ENCODE measurements around the gene JPH3.
"Not testable (repeated sequence)": the region's sequence is repeated elsewhere in the genome, so short reads cannot be mapped to it uniquely, and the experiment has no call there.

DNA sequence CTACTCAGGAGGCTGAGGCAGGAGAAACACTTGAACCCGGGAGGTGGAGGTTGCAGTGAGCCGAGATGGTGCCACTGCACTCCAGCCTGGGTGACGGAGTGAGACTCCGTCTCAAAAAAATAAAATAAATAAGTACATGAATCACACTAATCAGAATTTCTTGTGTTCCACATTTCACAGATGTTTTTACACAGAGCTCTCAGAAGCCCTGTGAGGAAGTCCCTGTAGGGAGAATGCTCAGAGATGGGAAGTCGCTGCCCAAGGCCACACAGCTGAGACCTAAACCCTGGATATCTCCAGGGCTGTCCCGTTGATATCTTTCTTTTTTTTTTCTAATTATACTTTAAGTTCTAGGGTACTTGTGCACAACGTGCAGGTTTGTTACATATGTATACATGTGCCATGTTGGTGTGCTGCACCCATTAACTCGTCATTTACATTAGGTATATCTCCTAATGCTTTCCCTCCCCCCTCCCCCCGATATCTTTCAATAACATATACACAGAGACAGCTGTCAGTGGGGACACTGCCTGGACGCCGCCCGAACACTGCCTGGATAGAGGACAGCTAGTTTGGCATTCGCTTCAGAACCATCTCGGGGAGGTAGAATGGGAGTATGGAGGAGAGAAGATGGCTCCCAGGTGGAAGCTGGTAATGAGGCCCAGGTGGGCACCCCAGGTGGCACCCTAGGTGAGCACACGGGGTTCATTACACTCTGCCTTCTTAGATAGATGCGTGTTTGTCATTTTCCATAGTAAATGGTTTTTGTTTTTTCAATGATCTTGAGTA lies 24.0 kb upstream of the JPH3 start:
- TF ChIP-seq, protein P1, sequence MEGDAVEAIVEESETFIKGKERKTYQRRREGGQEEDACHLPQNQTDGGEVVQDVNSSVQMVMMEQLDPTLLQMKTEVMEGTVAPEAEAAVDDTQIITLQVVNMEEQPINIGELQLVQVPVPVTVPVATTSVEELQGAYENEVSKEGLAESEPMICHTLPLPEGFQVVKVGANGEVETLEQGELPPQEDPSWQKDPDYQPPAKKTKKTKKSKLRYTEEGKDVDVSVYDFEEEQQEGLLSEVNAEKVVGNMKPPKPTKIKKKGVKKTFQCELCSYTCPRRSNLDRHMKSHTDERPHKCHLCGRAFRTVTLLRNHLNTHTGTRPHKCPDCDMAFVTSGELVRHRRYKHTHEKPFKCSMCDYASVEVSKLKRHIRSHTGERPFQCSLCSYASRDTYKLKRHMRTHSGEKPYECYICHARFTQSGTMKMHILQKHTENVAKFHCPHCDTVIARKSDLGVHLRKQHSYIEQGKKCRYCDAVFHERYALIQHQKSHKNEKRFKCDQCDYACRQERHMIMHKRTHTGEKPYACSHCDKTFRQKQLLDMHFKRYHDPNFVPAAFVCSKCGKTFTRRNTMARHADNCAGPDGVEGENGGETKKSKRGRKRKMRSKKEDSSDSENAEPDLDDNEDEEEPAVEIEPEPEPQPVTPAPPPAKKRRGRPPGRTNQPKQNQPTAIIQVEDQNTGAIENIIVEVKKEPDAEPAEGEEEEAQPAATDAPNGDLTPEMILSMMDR (IDR thresholded peaks at IDR 0.05): not testable (repeated sequence)
- TF ChIP-seq POLR2A (IDR thresholded peaks at IDR 0.05): not testable (repeated sequence)
